HFFc6 (cell line): ENCODE measurements around the gene FEZ2. TPM values are rescaled to one million over a fixed set of nuclear protein-coding genes. Genes with fewer than 3 reads are reported as not detected.

Experiments used
- DNase-seq: peaks from one replicate; pipeline ENCODE4 v3.0.0-alpha.2; 2018
- H3K27ac Mint-ChIP-seq: 2 replicates; pipeline ENCODE4 v1.8.0; 2020; ENCODE audit warnings: mild to moderate bottlenecking, mixed read lengths
- H3K27me3 Mint-ChIP-seq: 2 replicates; pipeline ENCODE4 v1.8.0; 2021; ENCODE audit warnings: mild to moderate bottlenecking, moderate library complexity, mixed read lengths; ENCODE audit not compliant: insufficient read depth
- H3K36me3 Mint-ChIP-seq: 2 replicates; pipeline ENCODE4 v1.8.0; 2021; ENCODE audit warnings: low read depth, mixed read lengths
- H3K4me1 Mint-ChIP-seq: 2 replicates; pipeline ENCODE4 v1.8.0; 2020; ENCODE audit warnings: low read depth, mixed read lengths
- H3K4me3 Mint-ChIP-seq: 2 replicates; pipeline ENCODE4 v1.8.0; 2020; ENCODE audit warnings: mild to moderate bottlenecking, moderate library complexity, mixed read lengths
- H3K9me3 Mint-ChIP-seq: 2 replicates; pipeline ENCODE4 v1.8.0; 2020; ENCODE audit warnings: mild to moderate bottlenecking, mixed read lengths
- total RNA-seq, 6 experiments: library from RNA; stranded (reverse); fragmentation: NEBNext Ultra II Directional; extraction: Animal tissue kit (Norgen Biotek cat#: 25700); gene quantifications; 2 replicates in 1 of 6; 3 replicates in 5 of 6; pipeline ENCODE4 v1.2.3, GENCODE V29; 2021
- TF ChIP-seq, protein P1 (sequence below): fragments of 200-600 bp; sonication (generic); IDR thresholded peaks from 2 replicates; pipeline ENCODE4 v1.5.0; 2021; ENCODE audit warnings: antibody characterized with exemption, mild to moderate bottlenecking

The FEZ2 gene
- total RNA-seq, 6 experiments from 2014 or later, result 113 to 126 (median 120) TPM

DNA sequence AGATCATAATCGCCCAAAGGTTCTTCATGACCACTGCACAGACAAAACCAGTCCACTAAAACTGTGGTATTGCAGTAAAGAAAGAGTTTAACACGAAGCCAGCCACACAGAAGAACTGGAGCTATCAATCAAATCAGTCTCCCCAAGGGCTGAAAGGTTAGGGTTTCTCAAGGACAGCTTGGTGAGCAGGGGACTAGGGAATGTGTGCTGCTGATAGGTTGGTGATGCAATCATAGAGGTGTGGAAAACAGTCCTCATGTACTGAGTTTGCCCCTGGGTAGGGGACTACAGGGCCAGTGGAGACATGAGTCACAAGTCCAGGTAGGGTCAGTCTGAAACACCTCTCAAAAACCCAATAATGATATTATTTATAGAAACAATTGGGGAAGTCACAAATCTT, 27.3 kb upstream of the FEZ2 start:
- no peak for DNase-seq
- Mint-ChIP-seq H3K36me3 (peaks cover 19% of the 10 kb centered on the region), H3K4me1 (peaks cover 12% of the 10 kb centered on the region), H3K4me3 (no peak overlapping the region), H3K9me3 (peaks cover 20% of the 10 kb centered on the region), H3K27me3 (peaks cover 3% of the 10 kb centered on the region; the same call in 1 of the 2 replicates), H3K27ac (no peak overlapping the region)
- TF ChIP-seq, protein P1, sequence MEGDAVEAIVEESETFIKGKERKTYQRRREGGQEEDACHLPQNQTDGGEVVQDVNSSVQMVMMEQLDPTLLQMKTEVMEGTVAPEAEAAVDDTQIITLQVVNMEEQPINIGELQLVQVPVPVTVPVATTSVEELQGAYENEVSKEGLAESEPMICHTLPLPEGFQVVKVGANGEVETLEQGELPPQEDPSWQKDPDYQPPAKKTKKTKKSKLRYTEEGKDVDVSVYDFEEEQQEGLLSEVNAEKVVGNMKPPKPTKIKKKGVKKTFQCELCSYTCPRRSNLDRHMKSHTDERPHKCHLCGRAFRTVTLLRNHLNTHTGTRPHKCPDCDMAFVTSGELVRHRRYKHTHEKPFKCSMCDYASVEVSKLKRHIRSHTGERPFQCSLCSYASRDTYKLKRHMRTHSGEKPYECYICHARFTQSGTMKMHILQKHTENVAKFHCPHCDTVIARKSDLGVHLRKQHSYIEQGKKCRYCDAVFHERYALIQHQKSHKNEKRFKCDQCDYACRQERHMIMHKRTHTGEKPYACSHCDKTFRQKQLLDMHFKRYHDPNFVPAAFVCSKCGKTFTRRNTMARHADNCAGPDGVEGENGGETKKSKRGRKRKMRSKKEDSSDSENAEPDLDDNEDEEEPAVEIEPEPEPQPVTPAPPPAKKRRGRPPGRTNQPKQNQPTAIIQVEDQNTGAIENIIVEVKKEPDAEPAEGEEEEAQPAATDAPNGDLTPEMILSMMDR, result no peak

GRCh38 chr2:36620321-36620720, 22.4 kb upstream of the FEZ2 start:
- DNase-seq, result no peak
- TF ChIP-seq, protein P1, result no peak
- Mint-ChIP-seq H3K9me3 (peaks cover 9% of the 10 kb centered on the region), H3K36me3 (peaks cover 9% of the 10 kb centered on the region), H3K4me3 (no peak overlapping the region), H3K27me3 (no peaks in the 10 kb centered on the region), H3K4me1 (peaks cover 32% of the 10 kb centered on the region), H3K27ac (no peak overlapping the region)

DNA sequence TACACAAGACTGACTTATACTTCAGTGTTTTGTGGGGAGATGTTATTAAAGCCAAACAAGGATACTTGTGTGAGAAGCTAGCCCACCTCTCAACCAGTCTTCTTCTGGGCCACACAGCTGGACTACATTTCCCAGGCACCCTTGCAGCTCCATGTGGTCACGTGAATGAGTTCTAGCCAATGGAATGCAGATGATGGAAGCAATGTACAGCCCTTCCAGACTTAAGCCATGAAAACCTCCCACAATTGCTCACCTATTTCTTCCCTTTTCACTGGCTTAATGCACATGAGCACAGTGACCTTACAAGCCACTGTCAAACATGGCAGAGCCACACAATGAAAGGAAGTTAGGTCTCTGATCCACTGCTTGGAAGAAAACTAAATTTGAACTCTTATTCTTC, 20.4 kb upstream of the FEZ2 start:
- Mint-ChIP-seq H3K36me3 (no peaks in the 10 kb centered on the region), H3K9me3 (no peaks in the 10 kb centered on the region), H3K27me3 (no peaks in the 10 kb centered on the region), H3K4me1 (peaks cover 51% of the 10 kb centered on the region), H3K27ac (no peak overlapping the region), H3K4me3 (no peak overlapping the region)
- TF ChIP-seq, protein P1, result no peak
- peak; percentile 66 for DNase-seq

DNA sequence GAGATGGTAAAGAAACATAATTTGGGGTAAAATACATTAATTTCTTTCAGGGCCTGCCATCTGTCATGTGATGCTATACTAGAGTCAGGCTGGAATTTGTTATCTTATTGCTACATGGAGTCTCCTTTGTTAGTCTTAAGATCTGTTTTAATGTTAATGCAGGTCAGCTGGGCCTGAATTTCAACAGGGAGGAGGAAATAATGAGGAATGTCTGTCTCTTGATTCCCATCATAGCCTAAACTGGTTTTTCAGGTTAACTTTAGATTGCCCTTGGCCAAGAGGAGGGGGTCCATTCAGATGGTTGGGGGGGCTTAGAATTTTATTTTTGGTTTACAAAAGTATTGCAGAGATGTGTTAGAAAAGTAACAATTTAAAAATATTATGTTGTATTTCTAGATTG, 19.0 kb upstream of the FEZ2 start:
- Mint-ChIP-seq H3K4me3 (no peak overlapping the region), H3K4me1 (peaks cover 45% of the 10 kb centered on the region), H3K9me3 (no peaks in the 10 kb centered on the region), H3K27me3 (no peaks in the 10 kb centered on the region), H3K36me3 (no peaks in the 10 kb centered on the region), H3K27ac (no peak overlapping the region)
- DNase-seq, result no peak
- TF ChIP-seq, protein P1, result no peak

DNA sequence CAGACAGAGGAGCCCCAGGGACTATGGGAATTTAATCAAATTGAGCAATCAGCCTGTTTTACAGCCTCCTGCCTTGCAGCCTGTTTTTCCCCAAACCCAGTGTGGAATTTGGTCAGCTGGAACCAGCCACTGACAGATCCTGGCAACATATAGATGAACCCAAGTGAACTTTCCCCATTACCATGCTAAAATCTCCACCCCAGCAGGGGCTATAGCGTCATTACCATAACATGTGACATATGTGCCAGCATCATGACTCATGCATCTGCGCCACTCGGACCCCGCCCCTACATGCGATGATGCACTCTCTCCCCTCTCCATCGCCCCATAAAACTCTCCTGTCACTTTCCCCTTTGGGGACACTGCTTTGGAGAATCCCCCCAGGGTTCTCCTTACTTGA, 17.3 kb upstream of the FEZ2 start:
- H3K36me3 Mint-ChIP-seq, result no peaks in the 10 kb centered on the region
- H3K27ac Mint-ChIP-seq, result peak overlapping the region; percentile 60
- H3K9me3 Mint-ChIP-seq, result no peaks in the 10 kb centered on the region
- TF ChIP-seq, protein P1, result no peak
- no peak overlapping the region for H3K4me3 Mint-ChIP-seq
- peaks cover 49% of the 10 kb centered on the region for H3K4me1 Mint-ChIP-seq
- no peaks in the 10 kb centered on the region for H3K27me3 Mint-ChIP-seq
- DNase-seq, result peak; percentile 28

GRCh38 chr2:36613801-36614200, 15.8 kb upstream of the FEZ2 start:
- Mint-ChIP-seq H3K27me3 (no peaks in the 10 kb centered on the region), H3K4me1 (peaks cover 47% of the 10 kb centered on the region), H3K27ac (peak overlapping the region; percentile 20; the same call in 1 of the 2 replicates), H3K36me3 (no peaks in the 10 kb centered on the region), H3K4me3 (no peak overlapping the region), H3K9me3 (no peaks in the 10 kb centered on the region)
- peak; percentile 10 for DNase-seq
- TF ChIP-seq, protein P1, result no peak
